Femur (tissue), 1 donor: Measurements from ENCODE around the gene FXR2.
"Not testable (repeated sequence)": the region's sequence is repeated elsewhere in the genome, so short reads cannot be mapped to it uniquely, and the experiment has no call there.

Experiments used
- DNase-seq: peaks from one replicate; pipeline ENCODE4 v3.0.0-alpha.2; 2017

FXR2 gene

GRCh38 chr17:7614425-7615264, at the start of gene FXR2:
TSS of gene FXR2 (minus strand) at chr17:7614897. CDS start at chr17:7614532, 365 bp downstream.
- peak; percentile 100 for DNase-seq

DNA sequence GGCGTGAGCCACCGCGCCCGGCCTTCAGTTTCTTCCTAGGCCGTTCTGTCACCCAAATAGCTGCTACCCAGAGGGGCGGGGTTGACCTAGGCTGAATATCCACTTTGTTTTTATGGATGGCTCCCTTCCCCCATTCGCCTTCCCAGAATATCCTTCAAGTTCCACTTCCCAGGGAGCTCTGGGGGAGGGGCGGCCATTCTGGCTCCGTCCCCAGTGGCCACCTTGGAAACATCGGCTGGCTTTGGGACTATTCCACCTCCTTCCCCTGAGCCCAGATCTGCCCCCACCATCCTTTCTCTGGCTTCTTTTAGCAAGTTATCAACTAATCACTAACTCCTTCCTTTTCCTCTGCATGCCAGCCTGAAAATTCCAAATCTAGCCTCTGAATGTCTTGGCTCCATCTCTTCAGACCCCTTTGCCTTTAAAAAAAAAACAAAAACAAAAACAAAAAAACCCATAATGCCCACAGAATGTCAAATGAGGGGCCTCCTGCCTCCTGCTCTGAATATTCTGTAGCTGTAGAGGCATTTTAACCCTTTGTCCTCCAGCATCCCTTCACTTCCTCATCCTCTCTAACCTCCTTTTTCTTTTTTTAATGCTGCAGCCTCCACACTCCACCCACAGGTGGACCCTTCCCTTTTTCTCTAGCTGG, 42.4 kb upstream of the FXR2 start:
- DNase-seq = peak; percentile 54

GRCh38 chr17:7655541-7655840, 40.8 kb upstream of the FXR2 start:
- no peak for DNase-seq

- no peak for DNase-seq
Observed at GRCh38 chr17:7654832-7655540, 40.3 kb upstream of the FXR2 start.

DNA sequence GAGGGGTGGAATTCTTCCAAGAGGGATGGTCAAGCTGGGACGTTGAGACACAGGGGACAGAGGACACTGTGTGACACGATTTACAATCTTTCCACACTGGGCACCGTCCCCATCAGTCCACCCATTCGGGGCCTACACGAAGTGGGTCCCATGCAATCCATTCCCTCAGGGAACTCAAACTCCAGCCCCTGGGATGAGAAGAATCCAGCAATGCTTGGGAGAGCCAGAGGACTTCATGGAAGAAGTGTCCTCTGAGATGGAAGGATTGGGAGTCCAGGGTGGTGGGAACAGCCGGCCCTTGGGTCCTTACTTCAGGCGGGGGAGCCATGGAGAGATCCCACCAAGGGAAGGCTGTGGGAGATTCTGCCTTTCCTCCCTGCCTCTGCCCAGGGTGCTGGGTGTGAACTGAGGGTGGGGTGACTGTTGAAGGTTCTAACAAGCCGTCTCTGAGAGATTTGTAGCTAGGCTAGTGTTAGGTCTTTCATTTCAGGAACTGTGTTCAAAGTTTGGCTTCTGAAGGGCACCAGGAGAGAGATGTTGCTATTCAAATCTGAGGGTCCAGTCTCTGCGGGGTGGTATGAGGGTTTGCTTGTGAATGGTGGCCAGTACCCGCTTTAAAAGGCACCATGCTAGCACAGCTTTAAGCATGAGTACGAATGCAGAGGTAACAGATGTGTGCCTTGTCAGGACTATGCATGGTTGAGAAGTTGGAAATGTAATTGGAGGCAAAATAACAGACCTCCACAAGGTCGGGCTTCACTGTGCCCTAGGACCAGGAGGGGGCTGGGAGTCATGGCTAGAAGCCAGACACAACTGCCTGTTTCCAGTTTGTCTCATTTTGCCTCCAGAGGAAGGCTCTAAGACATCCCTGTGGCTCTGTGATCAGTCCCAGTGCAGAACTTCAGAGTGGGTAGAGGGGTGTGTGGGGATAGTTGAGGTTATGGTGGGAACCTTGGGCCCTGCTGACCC, 38.0 kb upstream of the FXR2 start:
- no peak for DNase-seq

DNA sequence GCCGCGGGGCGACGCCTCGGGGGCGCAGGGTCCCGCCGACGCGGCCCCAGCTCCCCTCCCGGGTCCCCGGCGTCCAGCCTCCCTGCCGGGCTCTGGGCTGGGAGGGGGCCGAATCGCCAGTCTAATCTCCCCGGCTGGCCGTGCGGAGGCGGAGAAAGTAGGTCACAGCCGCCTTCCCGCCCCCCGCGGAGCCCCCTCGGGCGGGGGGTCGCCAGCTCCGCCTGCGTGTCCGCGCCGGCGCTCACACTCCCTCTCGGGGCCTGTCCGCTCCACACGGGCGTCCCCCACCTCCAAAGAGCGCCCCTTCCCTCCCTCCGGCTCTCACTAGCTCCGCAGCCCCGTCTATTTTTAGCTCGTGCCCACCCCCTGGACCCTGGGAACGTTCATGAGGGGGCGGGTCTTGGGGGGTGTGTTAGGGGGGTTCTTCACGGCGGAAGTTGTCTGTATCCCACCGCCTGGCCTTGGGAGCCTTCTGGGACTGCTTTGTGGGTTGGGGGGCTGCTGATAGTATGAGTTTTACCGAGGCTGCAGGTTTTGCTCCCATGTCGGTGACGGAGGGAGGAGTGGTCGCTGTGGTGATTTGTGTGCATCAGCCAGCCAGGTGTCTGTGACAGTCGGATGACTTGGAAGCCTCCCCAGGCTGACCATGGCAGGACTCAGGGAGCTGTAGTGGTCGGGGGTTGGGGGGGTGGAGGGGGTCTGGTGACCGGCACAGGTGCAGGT, 37.1 kb upstream of the FXR2 start:
- DNase-seq = peak; percentile 76

GRCh38 chr17:7651097-7651664, 36.5 kb upstream of the FXR2 start:
- no peak for DNase-seq

DNA sequence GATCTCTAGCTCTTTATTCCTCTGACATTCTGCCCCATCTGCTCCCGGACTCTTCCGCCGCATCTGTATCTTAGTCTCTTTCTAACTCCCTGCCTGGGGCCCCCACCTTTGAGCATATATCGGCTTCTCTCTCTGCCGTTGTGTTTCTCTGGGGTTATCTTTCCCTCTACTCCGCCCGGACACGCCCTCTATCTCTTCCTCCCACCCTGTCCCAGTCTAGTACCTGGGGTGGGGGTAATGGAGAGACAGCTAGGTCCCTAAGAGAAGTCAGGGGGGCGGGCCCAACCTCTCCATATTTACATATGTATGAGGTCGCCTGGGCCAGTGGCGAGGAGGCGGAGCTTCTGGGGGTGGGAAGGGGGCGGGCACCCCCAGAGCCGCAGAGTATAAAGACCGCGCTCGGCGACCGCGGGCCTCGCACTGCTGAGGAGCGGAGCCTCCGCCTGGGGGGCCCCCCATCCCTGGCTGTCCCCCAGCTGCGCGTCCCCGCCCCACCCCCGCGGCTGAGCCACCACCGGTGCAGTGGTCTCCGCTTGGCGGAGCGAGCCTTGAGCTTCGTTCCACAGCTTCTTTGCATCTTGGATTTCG, 35.9 kb upstream of the FXR2 start, which contains the start of gene ATP1B2:
Gene ATP1B2 (plus strand): TSS at position 418 of the 588 bp plus-strand sequence. CDS start 593 bp downstream, outside the sequence.
- peak; percentile 86 for DNase-seq

DNA sequence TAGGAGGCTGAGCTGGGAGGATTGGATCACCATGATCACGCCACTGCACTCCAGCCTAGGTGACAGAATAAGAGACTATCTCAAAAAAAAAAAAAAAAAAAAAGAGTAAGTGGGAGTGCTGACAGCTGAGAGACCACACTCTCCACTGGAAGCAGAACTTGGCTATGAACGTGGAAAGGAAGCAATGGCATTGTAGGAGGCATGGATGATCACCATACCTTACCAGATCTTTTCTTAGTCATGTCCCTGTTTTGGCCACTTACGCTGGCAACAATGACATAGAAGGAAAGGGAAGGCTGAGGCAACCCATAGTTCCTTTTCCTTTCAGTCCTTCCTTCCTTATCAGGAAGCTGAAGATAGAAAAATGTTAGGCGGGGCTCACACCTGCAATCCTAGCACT, 32.3 kb upstream of the FXR2 start:
- no peak for DNase-seq

DNA sequence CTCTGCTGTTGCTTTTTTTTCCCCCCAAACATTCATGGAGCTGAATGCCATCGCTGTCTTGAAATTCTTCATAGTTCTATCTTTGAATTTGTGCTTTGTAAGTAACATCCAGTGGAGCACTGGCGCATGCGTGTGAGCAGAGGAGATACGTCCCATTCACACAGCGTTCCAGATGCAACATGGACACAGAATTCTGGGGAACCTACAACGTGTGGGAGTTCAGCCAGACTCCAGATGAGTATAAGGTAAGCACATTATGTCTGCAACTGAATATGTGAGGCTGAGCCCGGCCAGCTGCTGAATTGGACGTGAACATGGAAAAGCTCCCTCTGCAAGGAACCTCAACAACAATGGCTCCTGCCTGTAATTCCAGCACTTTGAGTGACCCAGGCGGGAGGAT, 31.8 kb upstream of the FXR2 start:
- no peak for DNase-seq

DNA sequence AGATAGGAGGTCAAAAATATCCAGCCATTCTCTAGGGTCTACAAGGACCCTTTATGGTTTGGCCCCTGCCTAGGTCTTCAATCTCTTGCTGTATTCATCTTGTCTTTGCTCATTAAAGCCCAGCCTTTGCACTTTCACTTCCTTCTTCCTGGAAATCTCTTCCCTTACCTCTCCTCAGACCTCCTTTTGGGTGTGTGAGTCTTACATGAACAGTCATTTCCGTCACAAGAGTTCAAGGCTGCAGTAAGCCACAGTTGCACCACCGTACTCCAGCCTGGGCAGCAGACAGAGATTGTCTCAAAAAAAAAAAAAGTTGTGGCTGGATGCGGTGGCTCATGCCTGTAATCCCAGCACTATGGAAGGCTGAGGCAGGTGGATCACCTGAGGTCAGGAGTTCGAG, 30.1 kb upstream of the FXR2 start:
- DNase-seq = no peak

GRCh38 chr17:7641635-7642034, 26.9 kb upstream of the FXR2 start:
- DNase-seq = not testable (repeated sequence)

- no peak for DNase-seq
Observed at GRCh38 chr17:7640783-7641182, 26.1 kb upstream of the FXR2 start.

- DNase-seq = no peak
Observed at GRCh38 chr17:7636163-7636562, 21.5 kb upstream of the FXR2 start.

- peak; percentile 78 for DNase-seq
Observed at GRCh38 chr17:7634384-7634783, 19.7 kb upstream of the FXR2 start.

GRCh38 chr17:7633093-7633492, 18.4 kb upstream of the FXR2 start:
- DNase-seq = no peak

DNA sequence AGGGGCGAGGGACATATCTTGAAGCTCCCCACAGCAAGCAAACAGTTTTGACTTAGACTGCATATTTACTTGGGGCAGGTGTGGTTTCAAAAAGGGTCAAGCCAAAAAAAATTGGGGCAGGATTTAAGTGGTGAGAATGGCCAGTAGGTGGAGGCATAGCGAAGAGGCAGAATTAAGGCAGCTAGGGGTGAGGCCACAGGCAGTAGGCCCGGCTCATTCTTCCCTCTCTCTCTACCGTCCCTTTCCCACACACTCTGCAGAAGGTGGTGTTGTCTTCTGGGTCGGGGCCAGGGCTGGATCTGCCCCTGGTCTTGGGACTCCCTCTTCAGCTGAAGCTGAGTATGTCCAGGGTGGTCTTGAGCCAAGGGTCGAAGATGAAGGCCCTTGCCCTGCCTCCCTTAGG, 17.8 kb upstream of the FXR2 start:
- DNase-seq = no peak

GRCh38 chr17:7631398-7632380, 17.0 kb upstream of the FXR2 start:
- no peak for DNase-seq

GRCh38 chr17:7629939-7630571, 15.4 kb upstream of the FXR2 start, which contains the start of gene SHBG:
TSS of gene SHBG (plus strand) at chr17:7630135. CDS start at chr17:7630173, 38 bp downstream.
- DNase-seq = no peak
